ENCODE measurements around the gene EFNB3. TPM values are rescaled to one million over a fixed set of nuclear protein-coding genes. Genes with fewer than 3 reads are reported as not detected.
A peak's percentile ranks its signal among the peaks of the same experiment; 100 is the strongest.

The EFNB3 gene
- total RNA-seq, 1 donor from 2014 or later, result 6.4 TPM

DNA sequence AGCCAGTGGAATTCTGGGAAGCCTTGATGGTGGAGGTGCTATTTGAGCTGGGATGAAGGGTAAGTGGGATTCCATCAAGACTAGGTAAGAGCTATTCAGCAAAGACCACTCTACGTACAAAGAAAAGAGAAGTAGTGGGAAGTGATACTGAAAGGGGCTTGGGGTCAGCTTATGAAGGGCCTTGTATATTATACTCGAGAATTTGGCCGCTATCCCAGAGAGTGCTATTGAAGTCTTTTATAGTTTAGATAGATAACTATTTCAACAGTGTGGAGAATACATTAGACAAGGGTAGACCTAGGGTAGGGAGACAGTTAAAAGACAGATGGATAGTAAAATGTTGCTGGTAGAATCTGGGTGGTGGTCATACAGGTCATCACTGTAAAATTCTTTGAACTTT lies 22.9 kb downstream of the EFNB3 start:
- H3K4me3 Mint-ChIP-seq (ENCODE audit: unreplicated experiment), result no peak overlapping the region
- no peaks in the 10 kb centered on the region for H3K9me3 Mint-ChIP-seq (ENCODE audit: low read depth)
- H3K36me3 Mint-ChIP-seq (ENCODE audit: low read depth), result no peaks in the 10 kb centered on the region
- TF ChIP-seq, protein P1, sequence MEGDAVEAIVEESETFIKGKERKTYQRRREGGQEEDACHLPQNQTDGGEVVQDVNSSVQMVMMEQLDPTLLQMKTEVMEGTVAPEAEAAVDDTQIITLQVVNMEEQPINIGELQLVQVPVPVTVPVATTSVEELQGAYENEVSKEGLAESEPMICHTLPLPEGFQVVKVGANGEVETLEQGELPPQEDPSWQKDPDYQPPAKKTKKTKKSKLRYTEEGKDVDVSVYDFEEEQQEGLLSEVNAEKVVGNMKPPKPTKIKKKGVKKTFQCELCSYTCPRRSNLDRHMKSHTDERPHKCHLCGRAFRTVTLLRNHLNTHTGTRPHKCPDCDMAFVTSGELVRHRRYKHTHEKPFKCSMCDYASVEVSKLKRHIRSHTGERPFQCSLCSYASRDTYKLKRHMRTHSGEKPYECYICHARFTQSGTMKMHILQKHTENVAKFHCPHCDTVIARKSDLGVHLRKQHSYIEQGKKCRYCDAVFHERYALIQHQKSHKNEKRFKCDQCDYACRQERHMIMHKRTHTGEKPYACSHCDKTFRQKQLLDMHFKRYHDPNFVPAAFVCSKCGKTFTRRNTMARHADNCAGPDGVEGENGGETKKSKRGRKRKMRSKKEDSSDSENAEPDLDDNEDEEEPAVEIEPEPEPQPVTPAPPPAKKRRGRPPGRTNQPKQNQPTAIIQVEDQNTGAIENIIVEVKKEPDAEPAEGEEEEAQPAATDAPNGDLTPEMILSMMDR (IDR thresholded peaks at IDR 0.05), result no peak
- no peak overlapping the region for H3K27ac Mint-ChIP-seq (ENCODE audit: unreplicated experiment)
- DNase-seq (ENCODE audit: low spot score), result no peak
- H3K4me1 Mint-ChIP-seq (ENCODE audit: low read depth), result no peaks in the 10 kb centered on the region
- H3K27me3 Mint-ChIP-seq (ENCODE audit: low read depth), result peaks cover 21% of the 10 kb centered on the region

DNA sequence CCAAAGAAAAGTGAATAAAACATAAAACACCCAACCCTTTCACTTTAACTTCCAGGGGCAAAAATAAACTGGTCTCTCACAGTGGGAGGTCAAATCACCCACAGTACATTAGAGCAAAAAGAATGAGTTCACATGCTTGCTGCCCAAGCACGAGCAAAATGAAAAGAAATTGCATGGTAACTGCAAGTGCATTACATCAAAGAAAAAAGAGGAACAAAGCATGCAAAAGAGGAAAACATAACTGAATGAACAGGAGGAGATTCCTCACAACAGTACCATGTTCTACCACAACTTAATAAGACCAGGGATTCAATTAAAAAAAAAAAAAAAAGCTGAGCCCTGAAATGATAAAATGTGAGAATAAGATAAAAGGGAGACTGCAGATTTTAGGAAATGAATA lies 24.8 kb downstream of the EFNB3 start:
- no peak for DNase-seq (ENCODE audit: low spot score)
- Mint-ChIP-seq H3K27me3 (ENCODE audit: low read depth) (peaks cover 27% of the 10 kb centered on the region), H3K27ac (ENCODE audit: unreplicated experiment) (no peak overlapping the region), H3K36me3 (ENCODE audit: low read depth) (no peaks in the 10 kb centered on the region), H3K4me3 (ENCODE audit: unreplicated experiment) (no peak overlapping the region), H3K4me1 (ENCODE audit: low read depth) (no peaks in the 10 kb centered on the region), H3K9me3 (ENCODE audit: low read depth) (no peaks in the 10 kb centered on the region)
- TF ChIP-seq, protein P1 (IDR thresholded peaks at IDR 0.05), result no peak

DNA sequence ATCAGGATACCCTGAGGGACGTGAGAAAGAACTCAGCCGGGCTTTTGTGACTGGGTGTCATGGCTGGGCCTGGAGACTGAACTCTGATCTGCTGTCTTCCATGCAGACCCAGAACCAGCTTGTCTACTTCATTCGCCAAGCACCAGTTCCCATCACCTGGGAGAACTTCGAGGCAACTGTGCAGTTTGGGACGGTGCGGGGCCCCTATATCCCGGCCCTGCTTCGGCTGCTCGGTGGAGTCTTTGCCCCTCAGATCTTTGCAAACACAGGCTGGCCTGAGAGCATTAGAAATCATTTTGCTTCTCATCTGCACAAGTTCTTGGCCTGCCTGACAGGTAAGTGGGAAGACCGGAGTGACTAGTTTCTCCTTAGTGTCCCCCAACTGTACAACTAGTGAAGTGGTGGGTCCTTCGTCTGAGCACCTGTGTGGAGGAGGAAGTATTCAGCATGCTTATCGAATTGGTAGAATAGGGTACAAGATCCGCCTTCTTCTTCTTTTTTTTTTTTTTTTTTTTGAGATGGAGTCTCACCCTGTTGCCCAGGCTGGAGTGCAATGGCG lies 28.1 kb downstream of the EFNB3 start:
- peak; percentile 20 for DNase-seq (ENCODE audit: low spot score)
- H3K9me3 Mint-ChIP-seq (ENCODE audit: low read depth), result no peaks in the 10 kb centered on the region
- no peaks in the 10 kb centered on the region for H3K4me1 Mint-ChIP-seq (ENCODE audit: low read depth)
- TF ChIP-seq, protein P1 (IDR thresholded peaks at IDR 0.05), result no peak
- H3K27me3 Mint-ChIP-seq (ENCODE audit: low read depth), result peaks cover 44% of the 10 kb centered on the region
- H3K27ac Mint-ChIP-seq (ENCODE audit: unreplicated experiment), result no peak overlapping the region
- H3K36me3 Mint-ChIP-seq (ENCODE audit: low read depth), result peaks cover 1% of the 10 kb centered on the region
- no peak overlapping the region for H3K4me3 Mint-ChIP-seq (ENCODE audit: unreplicated experiment)

DNA sequence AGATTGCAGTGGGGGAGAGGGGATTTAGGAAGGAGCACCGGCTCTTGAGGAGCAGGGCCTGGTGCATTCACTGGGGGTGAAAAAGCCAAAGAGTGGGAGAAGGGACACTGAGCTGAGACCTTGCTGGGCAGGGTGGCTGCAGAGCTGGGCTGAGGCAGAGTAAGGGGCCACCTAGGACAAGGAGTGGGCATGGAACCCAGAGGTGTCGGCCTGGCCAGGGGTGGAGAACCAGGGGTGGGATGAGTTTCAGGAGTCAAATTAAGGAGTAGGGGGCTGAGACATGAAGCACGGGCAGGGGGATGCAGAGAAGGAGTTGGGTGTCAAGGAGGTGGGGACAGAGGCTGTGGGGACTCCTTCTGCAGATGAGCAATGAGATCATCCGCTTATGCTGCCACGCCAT lies 32.6 kb downstream of the EFNB3 start:
- TF ChIP-seq, protein P1 (IDR thresholded peaks at IDR 0.05), result no peak
- peak; percentile 41 for DNase-seq (ENCODE audit: low spot score)
- no peaks in the 10 kb centered on the region for H3K4me1 Mint-ChIP-seq (ENCODE audit: low read depth)
- H3K36me3 Mint-ChIP-seq (ENCODE audit: low read depth), result peaks cover 1% of the 10 kb centered on the region
- no peak overlapping the region for H3K4me3 Mint-ChIP-seq (ENCODE audit: unreplicated experiment)
- H3K9me3 Mint-ChIP-seq (ENCODE audit: low read depth), result no peaks in the 10 kb centered on the region
- no peak overlapping the region for H3K27ac Mint-ChIP-seq (ENCODE audit: unreplicated experiment)
- peaks cover 57% of the 10 kb centered on the region for H3K27me3 Mint-ChIP-seq (ENCODE audit: low read depth)

DNA sequence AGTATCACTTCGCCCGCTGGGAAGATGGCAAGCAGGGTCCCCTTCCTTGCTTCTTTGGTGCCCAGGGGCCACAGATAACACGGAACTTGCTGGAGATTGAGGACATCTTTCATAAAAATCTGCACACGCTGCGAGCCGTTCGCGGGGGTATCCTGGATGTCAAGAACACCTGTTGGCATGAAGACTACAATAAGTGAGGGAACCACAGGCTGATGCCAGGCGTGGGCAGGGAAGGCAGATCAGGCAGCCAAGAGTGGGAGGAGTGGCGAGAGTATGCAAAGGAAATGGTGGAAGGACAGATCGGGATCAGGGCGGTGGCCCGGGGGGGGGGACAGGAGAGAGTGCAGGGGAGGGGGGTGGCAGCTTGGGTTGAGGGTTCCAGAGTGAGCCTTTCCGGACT lies 34.7 kb downstream of the EFNB3 start:
- no peak overlapping the region for H3K27ac Mint-ChIP-seq (ENCODE audit: unreplicated experiment)
- peak; percentile 24 for DNase-seq (ENCODE audit: low spot score)
- peaks cover 41% of the 10 kb centered on the region for H3K27me3 Mint-ChIP-seq (ENCODE audit: low read depth)
- H3K4me3 Mint-ChIP-seq (ENCODE audit: unreplicated experiment), result no peak overlapping the region
- TF ChIP-seq, protein P1 (IDR thresholded peaks at IDR 0.05), result no peak
- H3K9me3 Mint-ChIP-seq (ENCODE audit: low read depth), result no peaks in the 10 kb centered on the region
- H3K36me3 Mint-ChIP-seq (ENCODE audit: low read depth), result peaks cover 1% of the 10 kb centered on the region
- H3K4me1 Mint-ChIP-seq (ENCODE audit: low read depth), result no peaks in the 10 kb centered on the region
